OCI-LY3 (cell line): ENCODE measurements around the gene FER1L5.

Experiments used
- CTCF ChIP-seq: fragments of 200-600, 300-600 bp; sonication (generic); IDR thresholded peaks from 2 replicates; pipeline ENCODE4 v1.5.1; 2014; ENCODE audit warnings: antibody characterized with exemption, low read length, low read depth
- EZH2phosphoT487 ChIP-seq: fragments of 200-600 bp; shearing (Covaris generic); IDR thresholded peaks from 2 replicates; pipeline ENCODE4 v1.6.1; 2018; ENCODE audit warnings: antibody characterized with exemption, mixed run types, low read depth

GRCh38 chr2:96687266-96687665, 44.7 kb downstream of the FER1L5 start:
- TF ChIP-seq CTCF, result no peak
- no peak for TF ChIP-seq EZH2phosphoT487
